Measurements from ENCODE around the gene TBC1D12.

The TBC1D12 gene

DNA sequence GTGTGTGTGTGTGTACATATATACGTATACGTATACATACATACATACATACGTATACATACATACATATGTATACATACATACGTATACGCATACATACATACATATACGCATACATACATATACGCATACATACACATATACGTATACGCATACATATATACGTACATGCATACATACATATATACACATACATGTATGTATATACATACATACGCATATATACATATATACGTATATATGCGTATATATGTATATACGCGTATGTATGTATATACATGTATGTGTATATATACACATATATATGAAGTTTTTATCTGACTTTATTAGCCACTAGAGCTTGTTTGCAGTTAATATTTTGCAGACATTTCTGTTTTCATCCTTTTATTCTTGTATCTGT lies 63.3 kb downstream of the TBC1D12 start:
- TF ChIP-seq, protein P1, sequence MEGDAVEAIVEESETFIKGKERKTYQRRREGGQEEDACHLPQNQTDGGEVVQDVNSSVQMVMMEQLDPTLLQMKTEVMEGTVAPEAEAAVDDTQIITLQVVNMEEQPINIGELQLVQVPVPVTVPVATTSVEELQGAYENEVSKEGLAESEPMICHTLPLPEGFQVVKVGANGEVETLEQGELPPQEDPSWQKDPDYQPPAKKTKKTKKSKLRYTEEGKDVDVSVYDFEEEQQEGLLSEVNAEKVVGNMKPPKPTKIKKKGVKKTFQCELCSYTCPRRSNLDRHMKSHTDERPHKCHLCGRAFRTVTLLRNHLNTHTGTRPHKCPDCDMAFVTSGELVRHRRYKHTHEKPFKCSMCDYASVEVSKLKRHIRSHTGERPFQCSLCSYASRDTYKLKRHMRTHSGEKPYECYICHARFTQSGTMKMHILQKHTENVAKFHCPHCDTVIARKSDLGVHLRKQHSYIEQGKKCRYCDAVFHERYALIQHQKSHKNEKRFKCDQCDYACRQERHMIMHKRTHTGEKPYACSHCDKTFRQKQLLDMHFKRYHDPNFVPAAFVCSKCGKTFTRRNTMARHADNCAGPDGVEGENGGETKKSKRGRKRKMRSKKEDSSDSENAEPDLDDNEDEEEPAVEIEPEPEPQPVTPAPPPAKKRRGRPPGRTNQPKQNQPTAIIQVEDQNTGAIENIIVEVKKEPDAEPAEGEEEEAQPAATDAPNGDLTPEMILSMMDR (IDR thresholded peaks at IDR 0.05), result no peak

DNA sequence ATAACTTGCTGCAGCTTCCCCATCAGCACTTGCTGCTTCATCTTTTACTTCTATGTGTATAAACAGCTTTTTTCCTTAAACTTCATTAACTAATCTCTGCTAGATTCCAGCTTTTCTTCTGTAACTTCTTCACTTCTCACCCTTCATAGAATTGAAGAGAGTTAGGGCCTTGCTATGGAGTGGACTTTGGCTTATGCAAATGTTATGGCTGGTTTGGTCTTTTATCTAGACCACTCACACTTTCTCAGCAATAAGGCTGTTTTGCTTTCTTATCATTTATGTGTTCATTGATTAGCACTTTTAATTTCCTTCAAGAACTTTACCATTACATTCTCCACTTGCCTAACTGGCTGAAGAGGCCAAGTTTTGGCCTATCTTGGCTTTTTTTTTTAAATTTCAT lies 79.1 kb downstream of the TBC1D12 start:
- TF ChIP-seq, protein P1 (IDR thresholded peaks at IDR 0.05), result no peak

DNA sequence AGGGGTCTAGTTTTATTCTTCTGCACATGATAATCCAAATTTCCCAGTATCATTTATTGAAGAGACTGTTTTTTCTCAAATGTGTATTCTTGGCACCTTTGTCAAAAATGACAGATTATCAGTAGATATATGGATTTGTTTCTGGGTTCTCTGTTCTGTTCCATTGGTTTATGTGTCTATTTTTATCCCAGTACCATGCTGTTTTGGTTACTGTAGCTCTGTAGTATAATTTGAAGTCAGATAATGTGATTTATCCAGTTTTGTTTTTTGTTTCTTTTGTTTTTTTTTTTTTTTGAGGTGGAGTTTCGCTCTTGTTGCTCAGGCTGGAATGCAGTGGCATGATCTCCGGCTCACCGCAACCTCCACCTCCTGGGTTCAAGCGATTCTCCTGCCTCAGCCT lies 81.6 kb downstream of the TBC1D12 start:
- TF ChIP-seq, protein P1 (IDR thresholded peaks at IDR 0.05), result no peak

DNA sequence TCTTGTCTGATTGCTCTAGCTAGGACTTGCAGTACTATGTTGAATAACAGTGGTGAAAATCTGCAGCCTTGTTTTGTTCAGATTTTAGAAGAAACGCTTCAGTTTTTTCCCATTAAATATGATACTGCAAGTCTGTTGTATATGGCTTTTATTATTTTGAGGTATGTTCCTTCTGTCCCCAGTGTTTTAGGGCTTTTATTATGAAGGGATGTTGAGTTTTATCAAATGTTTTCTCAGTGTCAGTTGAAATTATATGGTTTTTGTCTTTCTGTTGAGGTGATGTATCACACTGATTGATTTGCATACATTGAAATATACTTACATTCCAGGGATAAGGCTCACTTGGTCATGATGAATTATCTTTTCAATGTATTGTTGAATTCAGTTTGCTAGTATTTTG lies 82.8 kb downstream of the TBC1D12 start:
- TF ChIP-seq, protein P1 (IDR thresholded peaks at IDR 0.05), result no peak

DNA sequence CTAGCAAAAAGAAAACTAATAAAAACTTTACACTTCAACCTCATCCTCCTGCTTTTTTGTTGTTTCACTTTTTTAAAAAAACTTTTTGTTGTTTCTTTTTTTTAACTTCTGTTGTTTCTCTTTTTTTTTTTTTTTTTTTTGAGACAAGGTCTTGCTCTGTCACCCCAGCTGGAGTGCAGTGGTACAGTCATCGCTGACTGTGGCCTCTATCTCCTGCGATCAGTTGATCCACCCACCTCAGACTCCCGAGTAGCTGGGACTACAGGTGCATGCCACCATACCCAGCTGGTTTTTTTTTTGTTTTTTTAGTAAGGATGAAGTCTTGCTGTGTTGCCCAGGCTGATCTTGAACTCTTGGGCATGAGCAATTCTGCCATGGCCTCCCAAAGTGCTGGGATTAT lies 85.2 kb downstream of the TBC1D12 start:
- TF ChIP-seq, protein P1 (IDR thresholded peaks at IDR 0.05), result no peak

DNA sequence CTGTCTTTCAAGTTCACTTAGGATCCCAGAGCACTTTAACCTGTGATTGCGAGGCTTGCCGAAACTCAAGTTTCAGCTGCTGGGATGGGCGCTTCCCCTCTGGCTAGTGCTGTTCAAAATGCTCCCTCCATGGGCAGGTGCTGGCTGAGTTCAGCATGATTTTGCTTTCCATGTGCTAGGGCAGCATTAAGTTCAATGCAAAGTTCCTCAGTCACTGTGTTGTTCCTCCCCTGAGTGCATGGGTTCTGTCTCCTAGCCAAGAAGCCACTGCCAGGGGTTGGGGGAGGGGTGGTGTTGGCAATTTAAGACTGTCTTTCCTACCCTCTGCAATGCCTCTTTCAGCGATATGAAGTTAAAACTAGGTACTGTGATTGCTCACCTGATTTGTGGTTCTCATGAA lies 86.8 kb downstream of the TBC1D12 start:
- TF ChIP-seq, protein P1 (IDR thresholded peaks at IDR 0.05), result no peak

DNA sequence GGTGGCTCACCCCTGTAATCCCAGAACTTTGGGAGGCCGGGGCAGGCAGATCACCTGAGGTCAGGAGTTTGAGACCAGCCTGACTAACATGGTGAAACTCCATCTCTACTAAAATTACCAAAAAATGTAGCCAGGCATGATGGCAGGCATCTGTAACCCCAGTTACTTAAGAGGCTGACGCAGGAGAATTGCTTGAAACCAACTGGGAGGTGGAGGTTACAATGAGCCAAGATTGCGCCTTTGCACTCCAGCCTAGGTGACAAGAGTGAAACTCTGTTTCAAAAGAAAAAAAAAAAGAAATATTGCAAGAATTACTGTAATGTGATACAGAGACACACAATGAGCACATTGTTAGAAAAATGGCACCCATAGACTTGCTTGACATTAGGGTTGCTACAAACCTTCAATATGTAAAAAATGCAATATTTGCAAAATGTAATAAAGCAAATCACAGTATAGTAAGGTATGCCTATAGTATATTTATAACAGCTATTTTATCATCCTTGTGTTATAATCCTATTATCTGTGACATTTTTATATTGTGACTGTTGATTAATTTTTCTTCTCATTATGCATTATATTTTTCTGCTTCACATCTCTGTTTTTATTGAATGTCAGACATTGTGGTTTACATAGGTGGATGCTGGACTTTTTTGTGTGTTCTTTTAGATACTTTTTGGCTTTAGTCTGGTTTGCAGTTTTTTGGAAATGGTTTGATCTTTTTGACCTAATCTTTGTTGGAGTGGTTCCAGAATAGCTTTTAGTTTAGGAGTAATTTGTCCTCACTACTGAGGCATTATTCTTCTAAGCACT lies 87.8 kb downstream of the TBC1D12 start:
- TF ChIP-seq, protein P1 (IDR thresholded peaks at IDR 0.05), result no peak

DNA sequence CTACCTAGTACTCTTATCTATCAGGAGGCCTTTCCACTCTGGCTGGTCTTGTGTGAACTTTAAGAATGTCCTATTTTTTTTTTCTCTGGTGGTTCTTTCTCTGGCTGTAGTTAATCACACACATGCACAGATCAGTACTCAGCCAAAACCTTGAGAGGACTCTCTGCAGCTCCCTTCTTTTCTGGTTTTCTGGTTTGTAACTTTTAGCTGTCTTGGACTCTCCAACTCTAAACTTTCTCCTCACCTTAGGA lies 88.4 kb downstream of the TBC1D12 start:
- TF ChIP-seq, protein P1 (IDR thresholded peaks at IDR 0.05), result no peak
